Cardiac muscle cell (in vitro differentiated cells and primary cell): ENCODE results near the gene WHRN. TPM values are rescaled to one million over a fixed set of nuclear protein-coding genes. Genes with fewer than 3 reads are reported as not detected.

Experiments
- DNase-seq, 2 donors: peaks; one replicate each; pipeline versions ENCODE4 v3.0.0 to v3.0.0-alpha.2; 2010 to 2017; ENCODE audit warnings: low read depth in 1 of 2, low spot score in 1 of 2
- H3K27ac ChIP-seq: fragments of 200-600 bp; sonication (generic); 2 replicates; pipeline ENCODE4 v1.5.1; 2016
- H3K27me3 ChIP-seq: fragments of 200-600 bp; sonication (generic); 2 replicates; pipeline ENCODE4 v1.6.0; 2016; ENCODE audit warnings: control low read depth
- H3K36me3 ChIP-seq: fragments of 200-600 bp; sonication (generic); 2 replicates; pipeline ENCODE4 v1.5.1; 2016; ENCODE audit warnings: control low read depth
- H3K4me1 ChIP-seq: fragments of 200-600 bp; sonication (generic); 2 replicates; pipeline ENCODE4 v1.8.1; 2017; ENCODE audit warnings: low read depth, mild to moderate bottlenecking, mixed run types
- H3K4me3 ChIP-seq: fragments of 200-600 bp; sonication (generic); 2 replicates; pipeline ENCODE4 v1.5.1; 2016; ENCODE audit warnings: mild to moderate bottlenecking
- H3K9me3 ChIP-seq: fragments of 200-600 bp; sonication (generic); 2 replicates; pipeline ENCODE4 v1.5.1; 2017; ENCODE audit warnings: low read depth, mild to moderate bottlenecking, control low read depth
- CTCF ChIP-seq: IDR thresholded peaks from 2 replicates; pipeline ENCODE4 v1.5.1; 2012; ENCODE audit warnings: low read depth, mild to moderate bottlenecking, low read length
- polyA plus RNA-seq: library from polyadenylated mRNA; unstranded; fragments of >200 nt; fragmentation: Nextera tagmentation; extraction: Ambion mirVana; gene quantifications from 2 replicates; pipeline ENCODE4 v1.2.1, GENCODE V29; 2016
- total RNA-seq: library from RNA; depleted of rRNA; stranded (reverse); fragments of >200 nt; gene quantifications from 2 replicates; pipeline ENCODE4 v1.2.3, GENCODE V29; 2016

Gene WHRN
- total and polyA plus RNA-seq, 2 experiments from 2014 or later, result 10.8 to 12.5 TPM

GRCh38 chr9:114546851-114547250 is 41.6 kb upstream of the WHRN start:
- TF ChIP-seq CTCF, result no peak
- DNase-seq, result no peak
- H3K27ac ChIP-seq, result no peak overlapping the region

GRCh38 chr9:114545055-114545454 is 39.8 kb upstream of the WHRN start:
- TF ChIP-seq CTCF, result no peak

More at GRCh38 chr9:114546851-114547250, 41.6 kb upstream of the WHRN start:
- Histone ChIP-seq H3K9me3 (no peaks in the 10 kb centered on the region), H3K4me1 (no peaks in the 10 kb centered on the region), H3K27me3 (peaks cover 27% of the 10 kb centered on the region), H3K4me3 (no peak overlapping the region), H3K36me3 (no peaks in the 10 kb centered on the region)

GRCh38 chr9:114539701-114540380 is 34.6 kb upstream of the WHRN start:
- DNase-seq, result no peak
- no peaks in the 10 kb centered on the region for H3K9me3 ChIP-seq

More at GRCh38 chr9:114545055-114545454, 39.8 kb upstream of the WHRN start:
- no peak overlapping the region for H3K4me3 ChIP-seq
- no peaks in the 10 kb centered on the region for H3K4me1 ChIP-seq
- peaks cover 27% of the 10 kb centered on the region for H3K27me3 ChIP-seq
- no peaks in the 10 kb centered on the region for H3K9me3 ChIP-seq
- no peak for DNase-seq
- no peak overlapping the region for H3K27ac ChIP-seq
- H3K36me3 ChIP-seq, result no peaks in the 10 kb centered on the region

GRCh38 chr9:114538241-114538640 is 33.0 kb upstream of the WHRN start:
- Histone ChIP-seq H3K4me1 (no peaks in the 10 kb centered on the region), H3K9me3 (no peaks in the 10 kb centered on the region), H3K27ac (no peak overlapping the region), H3K4me3 (no peak overlapping the region), H3K27me3 (peaks cover 4% of the 10 kb centered on the region), H3K36me3 (no peaks in the 10 kb centered on the region)
- DNase-seq, result no peak
- no peak for TF ChIP-seq CTCF

More at GRCh38 chr9:114539701-114540380, 34.6 kb upstream of the WHRN start:
- no peak overlapping the region for H3K4me3 ChIP-seq
- TF ChIP-seq CTCF, result no peak
- H3K27ac ChIP-seq, result no peak overlapping the region
- no peaks in the 10 kb centered on the region for H3K36me3 ChIP-seq
- no peaks in the 10 kb centered on the region for H3K4me1 ChIP-seq
- peaks cover 5% of the 10 kb centered on the region for H3K27me3 ChIP-seq

GRCh38 chr9:114532561-114533237 is 27.4 kb upstream of the WHRN start:
- no peak for TF ChIP-seq CTCF
- no peak for DNase-seq
- H3K9me3 ChIP-seq, result no peaks in the 10 kb centered on the region

More at GRCh38 chr9:114532561-114533237, 27.4 kb upstream of the WHRN start:
- H3K4me3 ChIP-seq, result no peak overlapping the region
- no peak overlapping the region for H3K27ac ChIP-seq
- H3K4me1 ChIP-seq, result no peaks in the 10 kb centered on the region
- H3K36me3 ChIP-seq, result no peaks in the 10 kb centered on the region
- H3K27me3 ChIP-seq, result no peaks in the 10 kb centered on the region
